Neural progenitor cell (in vitro differentiated cells): ENCODE results near the gene DLL4. TPM values are rescaled to one million over a fixed set of nuclear protein-coding genes. Genes with fewer than 3 reads are reported as not detected.

Experiments used
- DNase-seq: peaks from one replicate; pipeline ENCODE4 v3.0.0-alpha.2; 2016; ENCODE audit warnings: low spot score
- H2AFZ ChIP-seq: fragments of 200-600 bp; sonication (generic); replicated peaks from 2 replicates; pipeline ENCODE4 v1.6.1; 2016; ENCODE audit warnings: antibody characterized with exemption
- H3F3A ChIP-seq: fragments of 200-600 bp; sonication (generic); 2 replicates; pipeline ENCODE4 v1.6.1; 2016; ENCODE audit warnings: antibody characterized with exemption, low read depth
- H3K27ac ChIP-seq: fragments of 200-600 bp; sonication (generic); 2 replicates; pipeline ENCODE4 v1.5.1; 2016; ENCODE audit warnings: mild to moderate bottlenecking
- H3K27me3 ChIP-seq: fragments of 200-600 bp; sonication (generic); 2 replicates; pipeline ENCODE4 v1.6.1; 2016; ENCODE audit warnings: mild to moderate bottlenecking, moderate library complexity
- H3K36me3 ChIP-seq: fragments of 200-600 bp; sonication (generic); 2 replicates; pipeline ENCODE4 v1.5.1; 2016
- H3K4me1 ChIP-seq: fragments of 200-600 bp; sonication (generic); 2 replicates; pipeline ENCODE4 v1.6.1; 2016; ENCODE audit warnings: mixed run types
- H3K4me2 ChIP-seq: fragments of 200-600 bp; sonication (generic); 2 replicates; pipeline ENCODE4 v1.6.1; 2016
- H3K4me3 ChIP-seq: fragments of 200-600 bp; sonication (generic); 2 replicates; pipeline ENCODE4 v1.5.1; 2016
- H3K79me2 ChIP-seq: fragments of 200-600 bp; sonication (generic); 2 replicates; pipeline ENCODE4 v1.6.1; 2016; ENCODE audit warnings: low read depth
- H3K9ac ChIP-seq: fragments of 200-600 bp; sonication (generic); 2 replicates; pipeline ENCODE4 v1.6.1; 2016
- H3K9me3 ChIP-seq: fragments of 200-600 bp; sonication (generic); 2 replicates; pipeline ENCODE4 v1.5.1; 2016; ENCODE audit warnings: low read depth
- H4K20me1 ChIP-seq: fragments of 200-600 bp; sonication (generic); 2 replicates; pipeline ENCODE4 v1.6.1; 2016; ENCODE audit warnings: low read depth
- H3K27ac Mint-ChIP-seq: 3 replicates; pipeline ENCODE4 v1.8.0; 2021; ENCODE audit warnings: mixed read lengths
- H3K27me3 Mint-ChIP-seq: 2 replicates; pipeline ENCODE4 v1.8.0; 2022; ENCODE audit warnings: low read depth, mild to moderate bottlenecking, inconsistent platforms, moderate library complexity, mixed read lengths; ENCODE audit not compliant: insufficient read depth
- H3K36me3 Mint-ChIP-seq: 3 replicates; pipeline ENCODE4 v1.8.0; 2021; ENCODE audit warnings: mixed read lengths
- H3K4me1 Mint-ChIP-seq: 3 replicates; pipeline ENCODE4 v1.8.0; 2021; ENCODE audit warnings: mixed read lengths
- H3K4me3 Mint-ChIP-seq: 3 replicates; pipeline ENCODE4 v1.8.0; 2021; ENCODE audit warnings: mild to moderate bottlenecking, moderate library complexity, mixed read lengths
- H3K9me3 Mint-ChIP-seq: 3 replicates; pipeline ENCODE4 v1.8.0; 2020; ENCODE audit warnings: mixed read lengths
- EZH2 ChIP-seq: fragments of 200-600 bp; sonication (generic); IDR thresholded peaks from 2 replicates; pipeline ENCODE4 v1.6.1; 2017; ENCODE audit warnings: antibody characterized with exemption, mild to moderate bottlenecking, moderate library complexity
- EZH2phosphoT487 ChIP-seq: fragments of 200-600 bp; sonication (generic); IDR thresholded peaks from 2 replicates; pipeline ENCODE4 v1.6.1; 2017; ENCODE audit warnings: antibody characterized with exemption
- total RNA-seq: library from RNA; depleted of rRNA; stranded (reverse); fragments of >200 nt; gene quantifications from 2 replicates; pipeline ENCODE4 v1.2.3, GENCODE V29; 2015; ENCODE audit warnings: low replicate concordance
- TF ChIP-seq, protein P1 (sequence below): fragments of 200-600 bp; sonication (generic); IDR thresholded peaks from 2 replicates; pipeline ENCODE4 v1.5.1; 2017; ENCODE audit warnings: antibody characterized with exemption, mild to moderate bottlenecking

The DLL4 gene
- total RNA-seq, 1 donor from 2014 or later = not detected

DNA sequence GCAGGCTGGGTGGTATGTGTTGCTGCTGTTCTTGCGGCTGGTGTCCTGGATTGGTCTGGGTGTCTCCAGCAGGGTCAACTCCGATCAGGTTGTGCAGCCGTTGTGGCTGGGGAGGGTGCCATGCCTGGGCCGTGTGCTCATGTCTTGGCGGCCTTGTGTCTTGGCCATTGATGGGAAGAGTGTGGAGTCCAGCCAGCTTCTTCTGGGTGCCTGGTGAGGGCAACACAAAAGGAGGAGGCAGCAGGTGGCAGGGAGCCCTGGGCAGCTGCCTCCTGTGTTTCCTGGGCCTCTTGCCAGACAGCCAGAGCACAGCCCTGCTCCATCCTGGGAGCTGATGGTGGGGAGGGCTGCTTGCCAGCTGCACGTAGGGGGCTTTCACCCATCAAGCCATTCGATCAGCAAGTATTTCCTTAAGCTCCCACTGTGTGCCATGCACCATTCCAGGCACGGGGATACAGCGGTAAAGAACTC lies 28.5 kb downstream of the DLL4 start:
- Histone ChIP-seq H3K9ac (no peak overlapping the region), H3F3A (peaks cover 3% of the 10 kb centered on the region), H3K27me3 (peaks cover 8% of the 10 kb centered on the region), H3K4me2 (no peak overlapping the region), H2AFZ (no peak overlapping the region), H4K20me1 (no peaks in the 10 kb centered on the region), H3K36me3 (no peaks in the 10 kb centered on the region), H3K9me3 (no peaks in the 10 kb centered on the region), H3K4me1 (peaks cover 9% of the 10 kb centered on the region), H3K27ac (no peak overlapping the region), H3K4me3 (no peak overlapping the region), H3K79me2 (no peaks in the 10 kb centered on the region)
- no peak for DNase-seq
- Mint-ChIP-seq H3K27me3 (peaks cover 12% of the 10 kb centered on the region), H3K36me3 (peaks cover 3% of the 10 kb centered on the region), H3K27ac (no peak overlapping the region), H3K4me3 (no peak overlapping the region), H3K4me1 (peaks cover 28% of the 10 kb centered on the region), H3K9me3 (no peaks in the 10 kb centered on the region)
- TF ChIP-seq EZH2 (no peak), EZH2phosphoT487 (no peak)
- TF ChIP-seq, protein P1, sequence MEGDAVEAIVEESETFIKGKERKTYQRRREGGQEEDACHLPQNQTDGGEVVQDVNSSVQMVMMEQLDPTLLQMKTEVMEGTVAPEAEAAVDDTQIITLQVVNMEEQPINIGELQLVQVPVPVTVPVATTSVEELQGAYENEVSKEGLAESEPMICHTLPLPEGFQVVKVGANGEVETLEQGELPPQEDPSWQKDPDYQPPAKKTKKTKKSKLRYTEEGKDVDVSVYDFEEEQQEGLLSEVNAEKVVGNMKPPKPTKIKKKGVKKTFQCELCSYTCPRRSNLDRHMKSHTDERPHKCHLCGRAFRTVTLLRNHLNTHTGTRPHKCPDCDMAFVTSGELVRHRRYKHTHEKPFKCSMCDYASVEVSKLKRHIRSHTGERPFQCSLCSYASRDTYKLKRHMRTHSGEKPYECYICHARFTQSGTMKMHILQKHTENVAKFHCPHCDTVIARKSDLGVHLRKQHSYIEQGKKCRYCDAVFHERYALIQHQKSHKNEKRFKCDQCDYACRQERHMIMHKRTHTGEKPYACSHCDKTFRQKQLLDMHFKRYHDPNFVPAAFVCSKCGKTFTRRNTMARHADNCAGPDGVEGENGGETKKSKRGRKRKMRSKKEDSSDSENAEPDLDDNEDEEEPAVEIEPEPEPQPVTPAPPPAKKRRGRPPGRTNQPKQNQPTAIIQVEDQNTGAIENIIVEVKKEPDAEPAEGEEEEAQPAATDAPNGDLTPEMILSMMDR = no peak

DNA sequence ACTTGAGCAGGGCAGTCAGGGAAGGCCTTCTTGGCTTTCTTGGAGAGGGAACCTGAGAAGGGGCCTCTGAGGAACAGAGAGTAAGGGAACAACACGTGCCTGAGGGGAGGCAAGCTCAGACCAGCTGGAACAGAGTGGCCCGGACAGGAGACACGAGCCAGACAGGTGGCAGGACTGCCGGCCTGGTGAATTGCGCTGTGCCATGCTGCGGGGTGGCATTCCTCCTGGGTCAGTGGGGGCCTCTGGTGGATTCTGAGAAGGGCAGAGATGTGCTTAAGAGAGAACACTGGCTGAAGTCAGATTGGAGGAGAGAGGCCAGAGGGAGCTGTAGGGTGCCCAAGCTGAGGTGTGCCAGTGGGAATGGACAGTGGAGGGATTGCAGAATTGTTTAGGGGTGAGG lies 29.0 kb downstream of the DLL4 start:
- H2AFZ ChIP-seq = no peak overlapping the region
- H3K27me3 ChIP-seq = peaks cover 8% of the 10 kb centered on the region
- H3K4me2 ChIP-seq = no peak overlapping the region
- no peak for DNase-seq
- H3K4me3 Mint-ChIP-seq = no peak overlapping the region
- no peak overlapping the region for H3K27ac Mint-ChIP-seq
- TF ChIP-seq, protein P1 = no peak
- TF ChIP-seq EZH2phosphoT487 (no peak), EZH2 (no peak)
- H3K36me3 ChIP-seq = no peaks in the 10 kb centered on the region
- no peak overlapping the region for H3K27ac ChIP-seq
- no peaks in the 10 kb centered on the region for H4K20me1 ChIP-seq
- peaks cover 3% of the 10 kb centered on the region for H3K9me3 Mint-ChIP-seq
- H3K79me2 ChIP-seq = no peaks in the 10 kb centered on the region
- H3K4me1 ChIP-seq = peaks cover 9% of the 10 kb centered on the region
- H3K27me3 Mint-ChIP-seq = peaks cover 15% of the 10 kb centered on the region
- H3K9me3 ChIP-seq = no peaks in the 10 kb centered on the region
- H3F3A ChIP-seq = no peaks in the 10 kb centered on the region
- H3K9ac ChIP-seq = no peak overlapping the region
- peaks cover 3% of the 10 kb centered on the region for H3K36me3 Mint-ChIP-seq
- peaks cover 26% of the 10 kb centered on the region for H3K4me1 Mint-ChIP-seq
- no peak overlapping the region for H3K4me3 ChIP-seq

DNA sequence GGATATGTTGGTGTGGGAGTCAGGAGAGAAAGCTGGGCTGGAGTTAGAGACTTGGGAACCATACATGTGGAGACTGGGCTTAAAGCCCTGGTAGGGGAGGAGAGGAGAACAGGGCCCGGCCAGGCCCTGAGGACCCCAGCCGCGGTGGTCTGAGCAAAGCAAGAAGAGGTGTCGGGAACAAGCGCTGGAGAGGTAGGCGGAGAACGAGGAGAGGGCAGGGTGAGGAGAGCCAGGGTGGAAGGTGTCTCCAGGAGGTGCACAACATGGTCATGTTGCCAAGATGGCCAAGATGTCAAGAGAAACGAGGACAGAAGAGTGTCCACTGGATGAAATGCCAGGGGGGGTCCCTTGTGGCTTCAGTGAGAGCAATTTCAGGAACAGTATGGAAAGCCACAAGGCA lies 29.6 kb downstream of the DLL4 start:
- H3K4me2 ChIP-seq = no peak overlapping the region
- peaks cover 6% of the 10 kb centered on the region for H3K27me3 ChIP-seq
- H3K4me3 ChIP-seq = no peak overlapping the region
- Mint-ChIP-seq H3K4me1 (peaks cover 26% of the 10 kb centered on the region), H3K4me3 (no peak overlapping the region), H3K9me3 (peaks cover 4% of the 10 kb centered on the region), H3K27me3 (peaks cover 13% of the 10 kb centered on the region), H3K27ac (peak overlapping the region; percentile 67), H3K36me3 (peaks cover 3% of the 10 kb centered on the region)
- no peaks in the 10 kb centered on the region for H3K9me3 ChIP-seq
- H3K79me2 ChIP-seq = no peaks in the 10 kb centered on the region
- H4K20me1 ChIP-seq = no peaks in the 10 kb centered on the region
- TF ChIP-seq, protein P1 = no peak
- no peak for TF ChIP-seq EZH2phosphoT487
- H3K4me1 ChIP-seq = peaks cover 9% of the 10 kb centered on the region
- no peak overlapping the region for H3K27ac ChIP-seq
- no peaks in the 10 kb centered on the region for H3K36me3 ChIP-seq
- H2AFZ ChIP-seq = no peak overlapping the region
- H3K9ac ChIP-seq = no peak overlapping the region
- no peaks in the 10 kb centered on the region for H3F3A ChIP-seq
- DNase-seq = no peak
